PC-9 (cell line): Measurements from ENCODE around the gene CTNND2.

Source experiments
- EZH2 ChIP-seq: fragments of 200-600 bp; sonication (generic); IDR thresholded peaks from 2 replicates; pipeline ENCODE4 v1.8.0; 2017; ENCODE audit warnings: antibody characterized with exemption, low read depth
- TF ChIP-seq, protein P1 (sequence below): fragments of 200-600 bp; sonication (generic); conservative IDR thresholded peaks from 2 replicates; pipeline ENCODE4 v1.6.1; 2017; ENCODE audit warnings: mixed run types, antibody characterized with exemption, mild to moderate bottlenecking, moderate library complexity

DNA sequence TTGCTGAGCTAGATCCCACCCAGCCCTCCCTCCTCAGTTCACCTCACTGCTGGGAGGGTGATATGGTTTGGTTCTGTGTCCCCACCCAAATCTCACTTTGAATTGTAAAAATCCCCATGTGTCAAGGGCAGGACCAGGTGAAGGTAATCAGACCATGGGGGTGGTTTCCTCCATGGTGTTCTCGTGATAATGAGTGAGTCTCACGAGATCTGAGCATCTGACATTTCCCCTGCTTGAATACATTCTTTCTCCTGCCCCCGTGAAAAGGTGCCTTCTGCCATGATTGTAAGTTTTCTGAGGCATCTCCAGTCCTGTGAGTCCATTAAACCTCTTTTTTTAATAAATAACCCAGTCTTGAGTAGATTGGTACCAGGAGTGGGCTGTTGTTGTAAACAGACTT lies 673.4 kb downstream of the CTNND2 start:
- no peak for TF ChIP-seq EZH2
- TF ChIP-seq, protein P1, sequence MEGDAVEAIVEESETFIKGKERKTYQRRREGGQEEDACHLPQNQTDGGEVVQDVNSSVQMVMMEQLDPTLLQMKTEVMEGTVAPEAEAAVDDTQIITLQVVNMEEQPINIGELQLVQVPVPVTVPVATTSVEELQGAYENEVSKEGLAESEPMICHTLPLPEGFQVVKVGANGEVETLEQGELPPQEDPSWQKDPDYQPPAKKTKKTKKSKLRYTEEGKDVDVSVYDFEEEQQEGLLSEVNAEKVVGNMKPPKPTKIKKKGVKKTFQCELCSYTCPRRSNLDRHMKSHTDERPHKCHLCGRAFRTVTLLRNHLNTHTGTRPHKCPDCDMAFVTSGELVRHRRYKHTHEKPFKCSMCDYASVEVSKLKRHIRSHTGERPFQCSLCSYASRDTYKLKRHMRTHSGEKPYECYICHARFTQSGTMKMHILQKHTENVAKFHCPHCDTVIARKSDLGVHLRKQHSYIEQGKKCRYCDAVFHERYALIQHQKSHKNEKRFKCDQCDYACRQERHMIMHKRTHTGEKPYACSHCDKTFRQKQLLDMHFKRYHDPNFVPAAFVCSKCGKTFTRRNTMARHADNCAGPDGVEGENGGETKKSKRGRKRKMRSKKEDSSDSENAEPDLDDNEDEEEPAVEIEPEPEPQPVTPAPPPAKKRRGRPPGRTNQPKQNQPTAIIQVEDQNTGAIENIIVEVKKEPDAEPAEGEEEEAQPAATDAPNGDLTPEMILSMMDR: no peak
